ENCODE results near the gene CCP110. TPM values are rescaled to one million over a fixed set of nuclear protein-coding genes. Genes with fewer than 3 reads are reported as not detected.

CCP110 gene
- total and polyA plus RNA-seq, 2 of the 13 experiments (the other 11 are each of a cell fraction or from before 2014, with no cell fraction given): 10.0 to 11.1 TPM

DNA sequence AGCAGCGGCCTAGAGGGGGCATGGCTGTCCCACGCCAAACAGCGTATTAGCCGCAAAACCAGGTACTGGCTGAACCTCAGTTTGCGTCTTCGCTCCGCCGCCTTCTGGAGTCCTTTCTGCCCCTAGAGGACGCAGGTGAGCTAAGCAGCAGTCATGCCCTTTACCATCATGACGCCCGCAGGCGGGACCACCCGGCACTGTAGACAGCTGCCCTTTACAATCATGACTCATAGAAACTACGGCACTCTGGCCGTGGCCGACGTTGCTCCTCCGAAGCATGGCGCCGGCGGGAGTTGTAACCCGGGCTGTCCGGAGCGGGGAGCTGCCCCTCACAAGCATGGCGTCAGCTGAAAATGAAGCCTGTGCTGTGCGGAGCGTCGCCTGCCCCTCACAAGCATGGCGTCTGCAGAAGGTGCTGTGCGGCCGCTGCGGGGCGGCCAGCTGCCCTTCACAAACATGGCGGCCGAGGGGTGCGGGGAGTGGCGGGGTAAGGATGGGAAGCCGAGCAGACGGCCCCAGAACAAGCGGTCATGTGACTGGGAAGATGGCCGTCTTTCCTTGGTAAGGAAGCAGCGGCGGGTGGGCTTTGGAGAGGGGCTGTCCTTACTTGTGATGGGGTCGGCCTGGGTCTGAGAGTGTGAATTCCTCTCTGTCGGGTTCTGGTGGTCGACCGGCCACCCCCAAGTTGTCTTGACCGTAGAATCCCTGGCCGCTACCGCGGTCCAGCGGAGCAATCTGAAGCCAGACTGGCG, 31.6 kb downstream of the CCP110 start, which contains the start of gene VPS35L (continued):
- TF ChIP-seq UBTF (CRISPR knock-in tag; IDR thresholded peaks at IDR 0.05) (peak; percentile 89), ZNF282 (IDR thresholded peaks at IDR 0.05; ENCODE audit: partially characterized antibody) (no peak), ZNF549 (CRISPR knock-in tag; IDR thresholded peaks at IDR 0.05) (0 out of 2 replicates have a peak, but pooled peaks have one; percentile 60), MTA1 (CRISPR knock-in tag; IDR thresholded peaks at IDR 0.05; ENCODE audit: borderline replicate concordance) (peak; percentile 79; the same call in 1 of the 2 replicates), AFF4 (CRISPR knock-in tag; IDR thresholded peaks at IDR 0.05) (no peak), ZNF143 (CRISPR knock-in tag; IDR thresholded peaks at IDR 0.05) (peak; percentile 75), KLF15 (CRISPR knock-in tag; IDR thresholded peaks at IDR 0.05; ENCODE audit: borderline replicate concordance) (no peak), ZNF18 (CRISPR knock-in tag; IDR thresholded peaks at IDR 0.05; ENCODE audit: insufficient replicate concordance) (peak; percentile 46), PPARG (CRISPR knock-in tag; conservative IDR thresholded peaks at IDR 0.05) (peak; percentile 69), HNRNPK (IDR thresholded peaks at IDR 0.05; ENCODE audit: low read depth, low read length, poor library complexity, severe bottlenecking) (peak; percentile 75), TCF12 (IDR thresholded peaks at IDR 0.05) (no peak), TCF12 (CRISPR knock-in tag; IDR thresholded peaks at IDR 0.05) (peak; percentile 67; the same call in 1 of the 2 replicates), XRCC5 (optimal IDR thresholded peaks at IDR 0.05; ENCODE audit: low read length) (peak; percentile 98), ZC3H4 (CRISPR knock-in tag; IDR thresholded peaks at IDR 0.05; ENCODE audit: borderline replicate concordance) (no peak)
